ENCODE data around the gene SWSAP1.

SWSAP1 gene

GRCh38 chr19:11355160-11356073 lies 19.0 kb upstream of the SWSAP1 start, which contains the start of gene PLPPR2:
PLPPR2 (plus strand) TSS chr19:11355432; CDS start chr19:11357674, 2,242 bp downstream.
- DNase-seq (ENCODE audit: low spot score), result peak; percentile 87

DNA sequence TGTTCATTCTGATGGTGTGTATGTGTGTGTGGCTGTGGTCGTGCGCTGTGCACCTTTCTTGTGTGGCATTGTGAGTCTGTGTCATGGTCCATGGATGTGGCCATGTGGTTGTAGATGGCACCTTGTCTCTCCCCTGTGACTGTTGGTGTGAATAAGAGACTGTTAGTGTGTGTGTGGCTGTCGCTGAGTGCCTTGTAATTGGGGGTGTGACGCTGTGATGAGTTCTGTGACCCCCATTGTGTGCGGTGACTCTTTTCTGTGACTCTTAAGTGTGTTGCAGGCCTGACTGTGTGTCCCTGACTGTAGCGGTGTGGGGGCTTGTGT lies 18.4 kb upstream of the SWSAP1 start:
- DNase-seq (ENCODE audit: low spot score), result no peak

DNA sequence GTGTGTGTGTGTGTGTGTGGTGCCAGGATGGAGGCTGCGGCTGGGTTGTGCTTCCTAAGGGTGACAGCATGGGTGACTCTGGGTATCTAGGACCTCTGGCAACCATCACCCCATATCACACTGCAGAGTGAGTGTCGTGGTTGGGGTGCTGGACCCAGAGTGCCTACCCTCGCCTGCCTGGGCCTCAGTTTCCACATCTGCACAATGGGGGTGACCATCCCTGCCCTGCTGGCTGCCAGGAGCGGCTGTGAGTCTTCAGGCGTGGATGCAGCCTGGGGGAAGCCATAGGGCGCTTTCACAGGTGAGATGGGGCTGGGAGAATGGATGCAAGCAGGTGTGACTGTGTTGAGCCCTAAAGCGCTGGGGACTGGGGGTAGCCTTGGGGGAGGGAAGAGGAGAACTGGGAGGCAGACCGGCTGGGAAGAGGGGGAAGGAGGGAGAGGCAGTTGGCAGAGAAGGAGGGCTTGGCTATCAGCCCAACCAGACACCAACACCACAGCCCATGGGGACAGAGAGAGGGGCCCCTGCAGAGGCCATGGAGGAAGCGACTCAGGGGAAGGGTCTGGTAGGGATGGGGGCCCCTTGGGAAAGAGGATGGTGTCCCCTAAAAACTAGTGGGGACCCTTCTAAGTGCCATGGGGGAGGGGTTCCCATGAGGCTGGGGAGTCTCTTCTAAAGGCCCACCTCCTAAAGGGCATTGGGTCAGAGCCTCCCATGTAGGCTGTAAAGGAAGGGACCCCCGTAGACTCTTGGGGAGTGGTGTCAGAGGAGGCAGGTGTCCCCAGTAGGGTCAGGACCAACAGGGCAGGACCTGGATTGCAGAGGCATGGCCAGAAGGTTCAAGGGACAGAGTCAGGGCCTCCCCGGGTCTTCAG lies 17.6 kb upstream of the SWSAP1 start:
- DNase-seq (ENCODE audit: low spot score), result no peak

DNA sequence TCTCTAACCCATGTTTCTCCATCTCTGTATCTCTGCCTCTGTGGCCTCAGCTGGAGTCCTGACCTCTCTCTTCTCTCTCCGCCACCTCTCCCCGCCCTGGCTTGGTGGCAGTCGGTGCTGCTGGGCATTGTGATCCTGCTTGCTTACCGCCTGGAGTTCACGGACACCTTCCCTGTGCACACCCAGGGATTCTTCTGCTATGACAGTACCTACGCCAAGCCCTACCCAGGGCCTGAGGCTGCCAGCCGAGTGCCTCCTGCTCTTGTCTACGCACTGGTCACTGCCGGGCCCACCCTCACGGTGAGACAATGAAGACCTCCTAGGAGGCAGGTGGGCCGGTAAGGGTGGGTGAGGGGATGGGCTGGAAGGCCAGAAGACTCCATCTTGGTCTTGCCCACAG lies 15.0 kb upstream of the SWSAP1 start:
- DNase-seq (ENCODE audit: low spot score), result no peak

GRCh38 chr19:11361037-11361770 lies 13.3 kb upstream of the SWSAP1 start:
- no peak for DNase-seq (ENCODE audit: low spot score)

DNA sequence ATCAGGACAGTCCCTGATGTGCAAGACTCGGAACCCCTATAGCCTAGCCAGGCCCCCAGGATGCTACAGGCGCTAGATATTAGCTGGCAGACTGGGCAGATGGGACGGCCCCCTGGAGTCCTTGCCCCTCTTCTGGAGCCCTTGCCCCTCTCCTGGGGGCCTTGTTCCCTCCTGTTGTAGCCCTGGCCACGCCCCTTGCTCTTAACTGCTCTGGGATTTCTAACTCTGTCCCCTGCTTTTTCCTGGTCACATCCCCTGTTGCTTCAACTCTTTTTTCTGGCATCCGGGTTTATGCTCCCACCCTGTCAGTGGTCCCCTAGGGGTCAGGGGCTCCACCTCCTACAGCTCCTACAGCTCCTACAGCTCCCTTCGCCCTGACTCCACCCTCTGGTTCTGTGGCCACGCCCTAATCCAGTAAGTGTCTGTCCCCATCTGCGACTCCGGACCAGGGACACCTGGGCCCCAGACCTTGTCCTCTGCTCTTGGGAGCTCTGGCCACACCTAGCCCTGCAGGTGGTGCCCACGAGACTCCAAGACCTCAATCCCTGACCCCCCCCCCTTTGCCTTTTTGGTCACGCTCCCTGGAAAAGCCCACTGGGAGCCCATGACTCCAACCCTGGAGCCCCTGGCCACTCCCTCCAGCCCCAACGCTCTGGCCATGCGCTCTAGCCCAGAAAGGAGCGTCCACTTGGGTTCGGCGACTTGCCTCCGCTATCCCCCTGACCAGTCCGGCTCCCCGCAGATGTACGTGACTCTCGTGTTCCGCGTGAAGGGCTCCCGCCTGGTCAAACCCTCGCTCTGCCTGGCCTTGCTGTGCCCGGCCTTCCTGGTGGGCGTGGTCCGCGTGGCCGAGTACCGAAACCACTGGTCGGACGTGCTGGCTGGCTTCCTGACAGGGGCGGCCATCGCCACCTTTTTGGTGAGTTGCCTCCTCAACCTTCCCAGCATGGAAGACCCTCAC lies 12.4 kb upstream of the SWSAP1 start:
- no peak for DNase-seq (ENCODE audit: low spot score)

DNA sequence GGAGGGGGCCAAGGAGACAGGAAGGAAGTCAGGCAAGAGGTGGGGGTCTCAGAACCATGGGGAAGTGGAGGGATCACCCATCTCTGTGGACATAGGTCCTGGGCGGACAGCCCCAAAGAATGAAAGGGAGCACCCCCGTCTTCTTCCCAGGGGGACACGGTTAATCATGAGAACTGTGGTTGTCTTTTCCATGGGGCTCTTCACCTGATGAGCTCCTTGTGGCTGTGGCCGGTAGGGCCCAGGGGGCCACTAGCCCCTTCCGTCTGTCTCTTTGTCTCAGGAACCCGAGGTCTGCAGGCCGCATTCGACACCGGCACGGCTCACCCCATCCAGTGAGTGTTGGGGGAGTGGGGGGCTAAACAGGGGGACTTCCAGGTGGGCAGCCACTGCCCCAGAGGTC lies 10.6 kb upstream of the SWSAP1 start:
- no peak for DNase-seq (ENCODE audit: low spot score)

DNA sequence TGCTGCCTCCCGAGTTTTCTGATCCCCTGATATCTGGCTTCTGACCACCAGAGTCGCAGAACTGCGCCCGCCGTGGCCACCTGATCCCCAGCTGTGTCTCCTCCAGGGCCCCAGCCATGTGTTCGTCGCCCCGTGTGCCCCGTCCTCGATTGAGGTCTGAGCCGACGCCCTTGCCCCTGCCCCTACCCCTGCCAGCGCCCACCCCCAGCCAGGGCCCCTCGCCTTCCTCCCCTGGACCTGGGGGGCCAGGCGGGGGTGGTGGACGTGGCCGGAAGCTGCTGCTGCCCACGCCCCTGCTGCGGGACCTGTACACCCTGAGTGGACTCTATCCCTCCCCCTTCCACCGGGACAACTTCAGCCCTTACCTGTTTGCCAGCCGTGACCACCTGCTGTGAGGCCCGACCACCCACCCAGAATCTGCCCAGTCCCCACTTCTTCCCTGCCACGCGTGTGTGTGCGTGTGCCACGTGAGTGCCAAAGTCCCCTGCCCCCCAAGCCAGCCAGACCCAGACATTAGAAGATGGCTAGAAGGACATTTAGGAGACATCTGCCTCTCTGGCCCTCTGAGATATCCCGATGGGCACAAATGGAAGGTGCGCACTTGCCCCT lies 10.1 kb upstream of the SWSAP1 start:
- DNase-seq (ENCODE audit: low spot score), result no peak

DNA sequence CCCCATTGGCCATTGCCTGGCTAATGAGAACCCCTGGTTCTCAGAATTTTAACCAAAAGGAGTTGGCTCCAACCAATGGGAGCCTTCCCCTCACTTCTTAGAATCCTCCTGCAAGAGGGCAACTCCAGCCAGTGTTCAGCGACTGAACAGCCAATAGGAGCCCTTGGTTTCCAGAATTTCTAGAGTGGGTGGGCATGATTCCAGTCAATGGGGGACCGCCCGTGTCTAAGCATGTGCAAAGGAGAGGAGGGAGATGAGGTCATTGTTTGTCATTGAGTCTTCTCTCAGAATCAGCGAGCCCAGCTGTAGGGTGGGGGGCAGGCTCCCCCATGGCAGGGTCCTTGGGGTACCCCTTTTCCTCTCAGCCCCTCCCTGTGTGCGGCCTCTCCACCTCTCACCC lies 9.5 kb upstream of the SWSAP1 start:
- DNase-seq (ENCODE audit: low spot score), result no peak

- DNase-seq (ENCODE audit: low spot score), result no peak
Measured at GRCh38 chr19:11365557-11366117, 8.8 kb upstream of the SWSAP1 start.

DNA sequence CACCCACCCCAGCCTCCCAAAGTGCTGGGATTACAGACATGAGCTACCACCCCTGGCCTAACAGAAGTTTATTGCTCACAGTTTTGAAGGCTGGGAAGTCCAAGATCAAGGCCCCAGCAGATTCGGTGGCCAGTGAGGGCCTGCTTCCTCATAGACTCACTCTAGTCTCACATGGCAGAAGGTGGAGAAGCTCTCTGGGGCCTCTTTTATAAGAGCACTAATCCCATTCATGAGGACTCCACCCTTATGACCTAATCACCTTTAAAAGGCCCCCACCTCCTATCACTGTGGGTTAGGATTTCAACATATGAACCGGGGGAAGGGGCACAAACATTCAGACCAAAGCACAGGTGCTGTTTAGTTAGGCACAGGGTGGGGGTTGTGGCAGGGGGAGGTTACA lies 6.9 kb upstream of the SWSAP1 start:
- no peak for DNase-seq (ENCODE audit: low spot score)

DNA sequence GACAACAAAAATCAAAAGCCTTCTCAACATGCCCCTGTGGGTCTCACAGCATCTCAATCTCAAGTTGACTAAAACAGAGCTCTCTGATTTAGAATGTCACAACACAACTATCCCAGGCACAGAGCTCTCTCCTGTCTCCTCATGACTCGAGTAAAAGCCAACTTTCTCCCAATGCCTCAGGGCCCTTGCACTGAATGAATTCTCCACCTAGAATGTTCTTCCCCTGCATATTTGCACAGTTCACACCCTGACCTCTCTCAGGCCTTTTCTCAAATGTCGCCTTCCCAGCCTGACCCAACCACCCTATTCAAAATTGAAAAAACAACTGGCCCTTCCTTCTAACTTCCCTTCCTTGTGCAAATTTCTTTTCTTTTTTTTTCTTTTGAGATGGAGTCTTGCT lies 3.7 kb upstream of the SWSAP1 start:
- DNase-seq (ENCODE audit: low spot score), result no peak

DNA sequence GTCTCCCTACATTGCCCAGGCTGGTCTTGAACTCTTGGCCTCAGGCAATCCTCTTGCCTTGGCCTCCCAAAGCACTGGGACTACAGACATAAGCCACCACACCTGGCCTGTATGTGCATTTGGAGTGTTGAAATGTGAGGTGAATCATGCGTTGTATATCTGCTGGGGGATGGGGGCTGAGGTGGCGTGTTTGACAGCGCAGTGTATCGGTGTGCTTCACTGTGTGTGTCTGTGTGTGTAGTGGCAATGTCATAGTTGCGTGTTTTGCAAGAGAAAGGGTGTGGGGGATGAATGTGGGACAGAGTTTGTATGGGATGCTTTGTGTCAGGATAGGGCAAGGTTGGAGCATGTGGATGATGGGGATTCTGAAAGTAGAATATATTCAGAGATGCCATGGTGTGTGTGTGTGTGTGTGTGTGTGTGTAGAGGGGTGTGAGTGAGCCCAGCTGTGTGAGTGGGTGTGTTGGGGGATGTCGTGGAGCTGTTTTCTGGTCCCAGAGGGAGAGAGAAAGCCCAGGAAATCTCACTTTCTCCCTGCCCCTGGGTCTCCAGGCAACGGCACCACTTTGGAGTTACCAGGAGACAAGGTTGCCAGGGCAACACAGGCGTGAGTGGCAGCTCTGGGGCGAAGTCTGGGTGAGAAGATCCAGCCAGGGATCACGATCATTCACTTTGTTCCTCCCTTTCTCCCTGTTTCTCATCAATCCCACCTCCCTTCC lies 1.1 kb upstream of the SWSAP1 start:
- DNase-seq (ENCODE audit: low spot score), result peak; percentile 75

DNA sequence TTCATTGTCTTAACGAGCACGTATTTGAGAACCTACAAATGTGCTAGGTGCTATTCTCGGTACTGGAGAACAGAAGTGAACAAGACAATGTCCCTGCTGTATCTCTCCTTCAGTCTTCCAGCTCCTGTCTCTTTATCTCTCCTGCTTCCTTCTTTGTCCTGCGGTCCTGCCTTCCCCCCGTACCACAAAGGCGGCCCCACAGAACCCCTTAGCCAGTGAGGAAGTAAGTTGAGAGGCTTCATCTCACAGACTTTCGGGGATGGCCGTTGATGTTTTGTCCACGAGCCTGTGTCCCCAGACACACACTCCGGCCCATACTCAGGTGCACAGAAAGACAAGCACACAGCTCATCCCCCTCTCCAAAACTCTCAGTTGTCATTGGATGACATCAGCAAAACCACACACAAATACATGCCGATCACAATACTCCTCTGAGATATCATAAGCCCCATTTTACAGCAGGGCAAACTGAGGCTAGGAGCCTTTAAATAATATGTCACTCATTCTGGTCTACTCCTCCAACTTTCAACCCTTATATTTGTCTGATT lies 507 bp upstream of the SWSAP1 start:
- no peak for DNase-seq (ENCODE audit: low spot score)

GRCh38 chr19:11375143-11375948 lies 880 bp downstream of the SWSAP1 start:
- peak; percentile 65 for DNase-seq (ENCODE audit: low spot score)

DNA sequence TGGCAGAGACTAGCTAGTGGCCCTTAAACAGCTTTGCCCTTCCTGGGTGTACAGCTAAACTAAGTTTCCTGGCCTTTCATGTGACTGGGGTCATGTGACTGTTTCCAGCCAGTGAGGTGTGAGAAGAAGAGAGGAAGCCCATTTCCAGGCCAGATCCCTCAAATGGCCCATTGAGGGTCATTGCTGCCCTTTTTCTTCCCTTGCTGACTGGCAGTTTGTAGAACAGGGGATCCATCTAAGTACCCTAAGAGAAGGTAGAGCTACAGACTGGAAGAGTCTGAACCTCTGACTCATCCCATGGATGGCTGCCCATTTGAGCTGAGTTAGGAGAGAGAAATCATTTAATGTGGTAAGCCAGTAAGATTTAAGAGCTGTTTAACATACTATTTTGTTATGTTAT lies 2.8 kb downstream of the SWSAP1 start:
- no peak for DNase-seq (ENCODE audit: low spot score)

- no peak for DNase-seq (ENCODE audit: low spot score)
Measured at GRCh38 chr19:11377756-11378155, 3.3 kb downstream of the SWSAP1 start.

Measured in SK-N-DZ (cell line).